Measurements from ENCODE around the gene CASK. TPM values are rescaled to one million over a fixed set of nuclear protein-coding genes. Genes with fewer than 3 reads are reported as not detected.

CASK gene
- total and polyA plus RNA-seq, 2 of the 13 experiments (the other 11 are each of a cell fraction or from before 2014, with no cell fraction given): 14.5 to 16.0 TPM

DNA sequence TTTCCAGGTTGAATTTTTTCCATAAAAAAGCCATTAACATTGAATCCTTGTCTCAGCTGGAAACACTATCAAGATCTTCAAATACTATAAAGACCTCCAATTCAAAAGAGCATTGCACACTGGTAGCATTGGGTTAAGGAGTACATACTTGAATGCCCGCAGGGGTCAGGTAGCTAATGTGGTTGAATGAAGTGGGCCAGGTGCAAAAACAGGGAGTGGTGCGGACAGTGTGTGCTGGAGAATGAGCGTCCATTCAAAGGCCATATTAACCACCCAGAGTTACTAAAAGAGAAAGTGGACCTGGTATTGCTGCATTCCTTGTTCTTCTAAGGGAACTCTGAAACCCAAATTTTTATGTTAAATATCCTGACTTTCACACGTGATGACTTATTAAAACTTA is 384.6 kb downstream of the CASK start:
- Histone ChIP-seq H3K9me3 (ENCODE audit: low read length) (no peaks in the 10 kb centered on the region), H3K4me1 (ENCODE audit: insufficient read depth, low read length) (no peaks in the 10 kb centered on the region), H3K4me3 (replicated peaks in 1 of 3; ENCODE audit: insufficient read depth in 1 of 3, low read depth in 2 of 3, low read length in 3 of 3) (no peak overlapping the region), H3K4me2 (ENCODE audit: low read depth, low read length) (no peak overlapping the region), H3K9ac (ENCODE audit: insufficient read depth, low read depth, low read length) (no peak overlapping the region), H3K27me3 (ENCODE audit: control insufficient read depth in 1 of 2, insufficient read depth in 2 of 2, low read length in 2 of 2) (no peaks in the 10 kb centered on the region), H3K36me3 (replicated peaks in 1 of 2; ENCODE audit: control insufficient read depth in 1 of 2, insufficient read depth in 2 of 2, low read length in 2 of 2) (no peaks in the 10 kb centered on the region; a peak in 1 of 5 replicates), H3K79me2 (ENCODE audit: insufficient read depth, low read length) (no peaks in the 10 kb centered on the region), H4K20me1 (ENCODE audit: insufficient read depth, low read length) (no peaks in the 10 kb centered on the region), H3K27ac (ENCODE audit: extremely low read length, insufficient read depth, low read length) (no peak overlapping the region), H2AFZ (ENCODE audit: low read length) (no peak overlapping the region)
- WGBS (ENCODE audit: low lambda C conversion rate): 97% methylated on average over 4 of the region's 4 CpGs
- FAIRE-seq (no peak), DNase-seq (ENCODE audit: low spot score) (no peak), ATAC-seq (no peak)
- intact Hi-C loops (cut with micrococcal nuclease; ENCODE audit: unreplicated experiment) (no loop called here), in situ Hi-C loops (cut with HindIII; ENCODE audit: extremely low pct_ligation_motif_present, low pct_unique_long_range_greater_than_20kb) (no loop called here)
- BruUV-seq (replicated peaks): no TSS peak
- ChIA-PET POLR2A (no interaction called here), CTCF (ENCODE audit: low intra/inter-chr PET ratio, low total read pairs) (no interaction called here)
- TF ChIP-seq DPF2 (CRISPR knock-in tag; IDR thresholded peaks at IDR 0.05; ENCODE audit: borderline replicate concordance, low read depth) (no peak), REPIN1 (CRISPR knock-in tag; IDR thresholded peaks at IDR 0.05; ENCODE audit: borderline replicate concordance, low read depth) (no peak), ZNF598 (CRISPR knock-in tag; IDR thresholded peaks at IDR 0.05; ENCODE audit: borderline replicate concordance) (no peak)

DNA sequence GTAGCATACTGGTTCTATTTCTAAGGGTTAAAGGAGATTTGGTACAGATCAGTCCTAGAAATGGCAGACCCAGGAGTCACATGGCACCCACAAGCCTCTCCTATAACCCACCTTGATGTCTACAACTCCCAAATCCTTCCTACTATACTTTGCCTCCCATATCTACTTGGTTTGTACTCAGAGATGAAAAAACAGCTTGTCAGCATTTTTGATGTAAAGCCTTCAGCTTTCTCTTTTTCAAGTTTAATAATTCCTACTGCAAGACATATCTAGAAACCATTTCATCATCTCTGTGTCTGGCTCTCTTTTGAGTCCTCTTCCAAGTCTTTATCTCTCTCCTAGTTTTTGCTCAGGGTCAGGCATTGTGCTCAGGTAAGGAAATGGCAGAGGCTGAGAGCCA is 393.3 kb downstream of the CASK start:
- H3K36me3 ChIP-seq (replicated peaks in 1 of 2; ENCODE audit: control insufficient read depth in 1 of 2, insufficient read depth in 2 of 2, low read length in 2 of 2): no peaks in the 10 kb centered on the region; a peak in 2 of 5 replicates
- ChIA-PET CTCF (ENCODE audit: low intra/inter-chr PET ratio, low total read pairs) (no interaction called here), POLR2A (no interaction called here)
- peak; percentile 83 to 94 for TF ChIP-seq MAFK (conservative IDR thresholded peaks at IDR 0.05 in 1 of 2, IDR thresholded peaks at IDR 0.05 in 1 of 2; ENCODE audit: low read length in 2 of 2)
- TF ChIP-seq MAFF (IDR thresholded peaks at IDR 0.05; ENCODE audit: low read depth, low read length): peak; percentile 89
- TF ChIP-seq, protein P1, sequence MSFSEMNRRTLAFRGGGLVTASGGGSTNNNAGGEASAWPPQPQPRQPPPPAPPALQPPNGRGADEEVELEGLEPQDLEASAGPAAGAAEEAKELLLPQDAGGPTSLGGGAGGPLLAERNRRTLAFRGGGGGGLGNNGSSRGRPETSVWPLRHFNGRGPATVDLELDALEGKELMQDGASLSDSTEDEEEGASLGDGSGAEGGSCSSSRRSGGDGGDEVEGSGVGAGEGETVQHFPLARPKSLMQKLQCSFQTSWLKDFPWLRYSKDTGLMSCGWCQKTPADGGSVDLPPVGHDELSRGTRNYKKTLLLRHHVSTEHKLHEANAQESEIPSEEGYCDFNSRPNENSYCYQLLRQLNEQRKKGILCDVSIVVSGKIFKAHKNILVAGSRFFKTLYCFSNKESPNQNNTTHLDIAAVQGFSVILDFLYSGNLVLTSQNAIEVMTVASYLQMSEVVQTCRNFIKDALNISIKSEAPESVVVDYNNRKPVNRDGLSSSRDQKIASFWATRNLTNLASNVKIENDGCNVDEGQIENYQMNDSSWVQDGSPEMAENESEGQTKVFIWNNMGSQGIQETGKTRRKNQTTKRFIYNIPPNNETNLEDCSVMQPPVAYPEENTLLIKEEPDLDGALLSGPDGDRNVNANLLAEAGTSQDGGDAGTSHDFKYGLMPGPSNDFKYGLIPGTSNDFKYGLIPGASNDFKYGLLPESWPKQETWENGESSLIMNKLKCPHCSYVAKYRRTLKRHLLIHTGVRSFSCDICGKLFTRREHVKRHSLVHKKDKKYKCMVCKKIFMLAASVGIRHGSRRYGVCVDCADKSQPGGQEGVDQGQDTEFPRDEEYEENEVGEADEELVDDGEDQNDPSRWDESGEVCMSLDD (CRISPR knock-in tag; IDR thresholded peaks at IDR 0.05; ENCODE audit: borderline replicate concordance): no peak
- TF ChIP-seq ZFP41 (CRISPR knock-in tag; IDR thresholded peaks at IDR 0.05; ENCODE audit: borderline replicate concordance): no peak
- TF ChIP-seq ZFY (CRISPR knock-in tag; IDR thresholded peaks at IDR 0.05): no peak
- TF ChIP-seq JARID2 (CRISPR knock-in tag; IDR thresholded peaks at IDR 0.05; ENCODE audit: insufficient replicate concordance): no peak
- TF ChIP-seq ZNF549 (CRISPR knock-in tag; IDR thresholded peaks at IDR 0.05): no peak
- H3K4me2 ChIP-seq (ENCODE audit: low read depth, low read length): no peak overlapping the region
- intact Hi-C loops (cut with micrococcal nuclease; ENCODE audit: unreplicated experiment): no loop called here
- no peaks in the 10 kb centered on the region for H3K4me1 ChIP-seq (ENCODE audit: insufficient read depth, low read length)
- no peak overlapping the region for H2AFZ ChIP-seq (ENCODE audit: low read length)
- H3K4me3 ChIP-seq (replicated peaks in 1 of 3; ENCODE audit: insufficient read depth in 1 of 3, low read depth in 2 of 3, low read length in 3 of 3): no peak overlapping the region
- no peaks in the 10 kb centered on the region for H3K79me2 ChIP-seq (ENCODE audit: insufficient read depth, low read length)
- no peaks in the 10 kb centered on the region for H3K9me3 ChIP-seq (ENCODE audit: low read length)
- ATAC-seq (no peak), FAIRE-seq (no peak), DNase-seq (ENCODE audit: low spot score) (no peak)
- H3K9ac ChIP-seq (ENCODE audit: insufficient read depth, low read depth, low read length): no peak overlapping the region
- H4K20me1 ChIP-seq (ENCODE audit: insufficient read depth, low read length): no peaks in the 10 kb centered on the region
- in situ Hi-C loops (cut with HindIII; ENCODE audit: extremely low pct_ligation_motif_present, low pct_unique_long_range_greater_than_20kb): no loop called here
- H3K27me3 ChIP-seq (ENCODE audit: control insufficient read depth in 1 of 2, insufficient read depth in 2 of 2, low read length in 2 of 2): no peaks in the 10 kb centered on the region
- no TSS peak for BruUV-seq (replicated peaks)
- no peak overlapping the region for H3K27ac ChIP-seq (ENCODE audit: extremely low read length, insufficient read depth, low read length)

Measured in HepG2 (cell line).